Natural killer cell (primary cell): ENCODE data around the gene PCDHGA7. TPM values are rescaled to one million over a fixed set of nuclear protein-coding genes. Genes with fewer than 3 reads are reported as not detected.

ENCODE experiments used
- ATAC-seq, 3 donors: fragments of 150-1000 bp in 2 of 3; fragments of 200-7000 bp in 1 of 3; cut with Tn5 transposase; 1 replicate in 1 of 3; 2 replicates in 2 of 3; pipeline ENCODE4 v1.10.0; 2021; ENCODE audit warnings: mild to moderate bottlenecking in 2 of 3, moderate library complexity in 2 of 3
- DNase-seq, 2 donors: peaks; one replicate each; pipeline versions ENCODE4 v3.0.0 to v3.0.0-alpha.2; 2013 to 2021; ENCODE audit warnings: mixed read lengths in 1 of 2
- H3K27ac ChIP-seq: one replicate; pipeline ENCODE4 v1.5.1; 2013; ENCODE audit warnings: mild to moderate bottlenecking, low read length
- H3K27me3 ChIP-seq: one replicate; pipeline ENCODE4 v1.6.1; 2013; ENCODE audit warnings: low read length; ENCODE audit not compliant: control insufficient read depth, insufficient read depth
- H3K36me3 ChIP-seq: one replicate; pipeline ENCODE4 v1.6.1; 2013; ENCODE audit warnings: low read length; ENCODE audit not compliant: control insufficient read depth, insufficient read depth
- H3K4me1 ChIP-seq: one replicate; pipeline ENCODE4 v1.6.1; 2013; ENCODE audit warnings: low read length; ENCODE audit not compliant: control insufficient read depth, insufficient read depth
- H3K4me3 ChIP-seq: one replicate; pipeline ENCODE4 v1.5.1; 2013; ENCODE audit warnings: low read length
- H3K9me3 ChIP-seq: one replicate; pipeline ENCODE4 v1.6.1; 2013; ENCODE audit warnings: low read length; ENCODE audit not compliant: control insufficient read depth, insufficient read depth
- H3K27ac Mint-ChIP-seq, 2 donors: one replicate each; pipeline ENCODE4 v1.8.0; 2022; ENCODE audit warnings: mild to moderate bottlenecking in 2 of 2, mixed read lengths in 2 of 2, moderate library complexity in 1 of 2
- H3K27me3 Mint-ChIP-seq, 2 donors: one replicate each; pipeline ENCODE4 v1.8.0; 2022; ENCODE audit warnings: low read depth in 2 of 2, mixed read lengths in 2 of 2
- H3K36me3 Mint-ChIP-seq: one replicate; pipeline ENCODE4 v1.8.0; 2022; ENCODE audit warnings: mixed read lengths
- H3K4me1 Mint-ChIP-seq, 2 donors: one replicate each; pipeline ENCODE4 v1.8.0; 2022; ENCODE audit warnings: mixed read lengths in 2 of 2
- H3K4me3 Mint-ChIP-seq: one replicate; pipeline ENCODE4 v1.8.0; 2022; ENCODE audit warnings: mild to moderate bottlenecking, moderate library complexity, mixed read lengths
- H3K9me3 Mint-ChIP-seq, 2 donors: one replicate each; pipeline ENCODE4 v1.8.0; 2022; ENCODE audit warnings: mixed read lengths in 2 of 2
- WGBS: methylation state at CpG from one replicate; pipeline ENCODE4 v1.1.7; 2013; ENCODE audit warnings: missing lambda C conversion rate; ENCODE audit not compliant: insufficient coverage; 5-methylcytosine and 5-hydroxymethylcytosine counted together
- intact Hi-C: fragments of 100-400 bp; cut with micrococcal nuclease; formaldehyde crosslinking; loops from one replicate; pipeline ENCODE4 v1.14.2; 2022
- total RNA-seq, 4 donors: library from RNA; stranded (reverse); fragments of 120-200 nt in 1 of 4; gene quantifications; one replicate each; pipeline versions ENCODE4 v1.2.3 to v1.2.4, GENCODE V29; 2013 to 2022
- TF ChIP-seq, protein P1 (sequence below): fragments of 200-600 bp; IDR thresholded peaks from one replicate; pipeline ENCODE4 v1.8.0; 2022; ENCODE audit warnings: antibody characterized with exemption

Gene PCDHGA7
- total RNA-seq, 3 donors from 2014 or later (not counting 1 experiment from before 2014, with no cell fraction given), result 0.26 to 0.68 TPM; not detected in 1

DNA sequence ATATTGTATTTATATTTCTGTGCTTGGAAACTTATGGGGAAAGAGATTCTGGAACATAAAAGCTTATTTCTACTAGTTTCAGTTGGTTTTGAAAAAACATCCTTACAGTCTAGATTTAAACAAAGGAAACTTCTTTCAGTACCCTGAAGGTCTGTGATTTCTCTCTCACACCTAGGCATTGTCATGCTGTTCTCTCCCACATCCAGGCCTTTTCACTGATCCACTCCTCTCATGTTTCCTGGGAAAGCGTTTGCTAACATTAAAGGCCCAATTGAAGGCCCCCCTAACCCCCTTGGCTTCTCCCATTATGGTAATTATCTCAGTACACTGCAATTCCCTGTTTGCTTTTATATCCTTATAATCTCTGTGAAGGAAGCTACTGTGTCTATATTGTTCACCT lies 39.8 kb upstream of the PCDHGA7 start:
- no peak overlapping the region for H3K27ac ChIP-seq
- 44% methylated on average over 1 of the region's 1 CpG for WGBS
- no peaks in the 10 kb centered on the region for H3K4me1 ChIP-seq
- peaks cover 46% of the 10 kb centered on the region for H3K27me3 ChIP-seq
- H3K27me3 Mint-ChIP-seq, result peaks cover 54 to 85% of the 10 kb centered on the region in 2 donors
- no peak overlapping the region for H3K4me3 Mint-ChIP-seq
- DNase-seq, result no peak
- no peak overlapping the region for H3K4me3 ChIP-seq
- H3K36me3 ChIP-seq, result no peaks in the 10 kb centered on the region
- ATAC-seq, result no peak
- no peak overlapping the region for H3K27ac Mint-ChIP-seq
- no peaks in the 10 kb centered on the region for H3K4me1 Mint-ChIP-seq
- H3K9me3 ChIP-seq, result peaks cover 36% of the 10 kb centered on the region
- peaks cover 37% of the 10 kb centered on the region for H3K36me3 Mint-ChIP-seq
- intact Hi-C loops, result no loop called here
- peaks cover 8 to 10% of the 10 kb centered on the region in 2 donors for H3K9me3 Mint-ChIP-seq
- TF ChIP-seq, protein P1, sequence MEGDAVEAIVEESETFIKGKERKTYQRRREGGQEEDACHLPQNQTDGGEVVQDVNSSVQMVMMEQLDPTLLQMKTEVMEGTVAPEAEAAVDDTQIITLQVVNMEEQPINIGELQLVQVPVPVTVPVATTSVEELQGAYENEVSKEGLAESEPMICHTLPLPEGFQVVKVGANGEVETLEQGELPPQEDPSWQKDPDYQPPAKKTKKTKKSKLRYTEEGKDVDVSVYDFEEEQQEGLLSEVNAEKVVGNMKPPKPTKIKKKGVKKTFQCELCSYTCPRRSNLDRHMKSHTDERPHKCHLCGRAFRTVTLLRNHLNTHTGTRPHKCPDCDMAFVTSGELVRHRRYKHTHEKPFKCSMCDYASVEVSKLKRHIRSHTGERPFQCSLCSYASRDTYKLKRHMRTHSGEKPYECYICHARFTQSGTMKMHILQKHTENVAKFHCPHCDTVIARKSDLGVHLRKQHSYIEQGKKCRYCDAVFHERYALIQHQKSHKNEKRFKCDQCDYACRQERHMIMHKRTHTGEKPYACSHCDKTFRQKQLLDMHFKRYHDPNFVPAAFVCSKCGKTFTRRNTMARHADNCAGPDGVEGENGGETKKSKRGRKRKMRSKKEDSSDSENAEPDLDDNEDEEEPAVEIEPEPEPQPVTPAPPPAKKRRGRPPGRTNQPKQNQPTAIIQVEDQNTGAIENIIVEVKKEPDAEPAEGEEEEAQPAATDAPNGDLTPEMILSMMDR, result no peak

DNA sequence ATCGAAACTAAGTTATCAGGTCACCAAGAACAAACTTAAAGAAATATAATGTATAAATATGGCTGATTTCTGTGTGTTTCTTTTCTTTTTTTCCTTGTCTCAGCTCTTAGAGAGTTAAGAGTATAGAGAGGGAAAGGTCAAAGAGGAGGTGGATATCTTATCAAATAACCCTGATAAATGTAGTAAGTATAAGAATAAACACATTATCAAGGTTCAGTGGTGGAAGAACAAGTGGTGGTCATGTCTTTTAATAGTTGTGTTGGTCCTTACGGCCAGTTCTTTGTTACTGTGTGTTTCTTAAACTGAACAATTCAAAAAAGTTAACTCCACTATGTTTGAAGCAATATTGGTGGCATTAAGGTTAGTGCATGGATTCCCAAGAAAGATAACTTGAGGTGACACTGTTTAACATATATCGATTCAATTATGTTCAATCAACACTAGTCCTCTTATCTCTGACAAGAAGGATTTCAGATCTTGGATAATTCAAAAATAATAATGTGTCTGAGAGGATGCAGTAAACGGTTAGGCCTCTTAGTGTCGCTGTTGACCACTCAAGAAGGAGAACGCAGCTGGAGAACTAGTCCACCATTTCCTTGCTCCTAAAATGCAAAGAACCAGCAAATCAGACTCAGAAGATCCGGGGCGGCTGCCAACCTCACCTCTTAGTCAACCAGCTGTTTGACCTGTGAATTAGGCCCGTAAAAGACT lies 39.1 kb upstream of the PCDHGA7 start, which contains the start of gene PCDHGA3:
TSS of gene PCDHGA3 (plus strand) at position 588 of the 711 bp plus-strand sequence. CDS start 205 bp downstream, outside the sequence.
- Mint-ChIP-seq H3K27me3 (peaks cover 48 to 85% of the 10 kb centered on the region in 2 donors), H3K9me3 (peaks cover 8% of the 10 kb centered on the region in 2 donors), H3K4me3 (peak within 1 kb of the TSS; percentile 45), H3K4me1 (no peaks in the 10 kb centered on the region), H3K36me3 (peaks cover 33% of the 10 kb centered on the region), H3K27ac (no peak within 1 kb of the TSS)
- DNase-seq (peak in 1 of 2 donors; percentile 36), ATAC-seq (peak in 1 of 3 donors; percentile 55)
- no peaks in the 10 kb centered on the region for H3K4me1 ChIP-seq
- WGBS, result 14% methylated on average over 6 of the region's 9 CpGs
- intact Hi-C loops, result no loop called here
- H3K9me3 ChIP-seq, result peaks cover 36% of the 10 kb centered on the region
- no peak within 1 kb of the TSS for H3K4me3 ChIP-seq
- TF ChIP-seq, protein P1, result no peak
- no peaks in the 10 kb centered on the region for H3K36me3 ChIP-seq
- H3K27me3 ChIP-seq, result peaks cover 44% of the 10 kb centered on the region
- H3K27ac ChIP-seq, result no peak within 1 kb of the TSS

DNA sequence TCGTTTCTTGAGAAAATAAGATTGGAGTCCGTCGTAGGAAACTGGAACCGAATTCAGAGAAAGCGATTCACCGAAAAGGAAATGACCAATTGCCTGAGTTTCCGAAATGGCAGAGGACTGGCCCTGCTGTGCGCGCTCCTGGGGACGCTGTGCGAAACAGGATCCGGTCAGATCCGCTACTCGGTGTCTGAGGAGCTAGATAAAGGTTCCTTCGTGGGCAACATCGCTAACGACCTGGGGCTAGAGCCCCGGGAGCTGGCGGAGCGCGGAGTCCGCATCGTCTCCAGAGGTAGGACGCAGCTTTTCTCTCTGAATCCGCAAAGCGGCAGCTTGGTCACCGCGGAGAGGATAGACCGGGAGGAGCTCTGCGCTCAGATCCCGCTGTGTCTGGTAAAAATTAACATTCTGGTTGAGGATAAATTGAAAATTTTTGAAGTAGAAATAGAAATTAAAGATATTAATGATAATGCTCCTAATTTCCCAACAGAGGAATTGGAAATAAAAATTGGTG lies 38.5 kb upstream of the PCDHGA7 start:
- Mint-ChIP-seq H3K27ac (no peak overlapping the region), H3K9me3 (peaks cover 6 to 8% of the 10 kb centered on the region in 2 donors), H3K27me3 (peaks cover 47 to 85% of the 10 kb centered on the region in 2 donors), H3K4me1 (no peaks in the 10 kb centered on the region), H3K4me3 (peak overlapping the region; percentile 45), H3K36me3 (peaks cover 28% of the 10 kb centered on the region)
- peaks cover 43% of the 10 kb centered on the region for H3K27me3 ChIP-seq
- H3K36me3 ChIP-seq, result no peaks in the 10 kb centered on the region
- no peaks in the 10 kb centered on the region for H3K4me1 ChIP-seq
- ATAC-seq (no peak), DNase-seq (no peak)
- TF ChIP-seq, protein P1, result no peak
- peaks cover 31% of the 10 kb centered on the region for H3K9me3 ChIP-seq
- no peak overlapping the region for H3K4me3 ChIP-seq
- WGBS, result 38% methylated on average over 31 of the region's 31 CpGs
- H3K27ac ChIP-seq, result no peak overlapping the region
- intact Hi-C loops, result no loop called here
